Measurements from ENCODE around the gene GFOD2. TPM values are rescaled to one million over a fixed set of nuclear protein-coding genes. Genes with fewer than 3 reads are reported as not detected.

GFOD2 gene
- total and polyA plus RNA-seq, 12 donors = 6.0 to 10.9 (median 8.2) TPM

- TF ChIP-seq CTCF (IDR thresholded peaks at IDR 0.05) = no peak
- peak overlapping the region; percentile 3 to 79 (median 67) for H3K27ac ChIP-seq
- no peaks in the 10 kb centered on the region for H3K27me3 ChIP-seq
- 85 to 86% methylated on average over 17 of the region's 17 CpGs for WGBS, 2 donors
- ATAC-seq = peak in 2 of 8 donors; percentile 15 to 30
- H3K9me3 ChIP-seq = no peaks in the 10 kb centered on the region
- DNase-seq = no peak
- no peak overlapping the region for H3K4me3 ChIP-seq
- intact Hi-C loops (cut with DNase I) = no loop called here
- H3K36me3 ChIP-seq = peaks cover 0 to 47% (median 7%) of the 10 kb centered on the region in 9 donors
- peaks cover 0 to 23% (median 16%) of the 10 kb centered on the region in 9 donors for H3K4me1 ChIP-seq
These were observed 33.6 kb downstream of the GFOD2 start for GRCh38 chr16:67685388-67686112.

DNA sequence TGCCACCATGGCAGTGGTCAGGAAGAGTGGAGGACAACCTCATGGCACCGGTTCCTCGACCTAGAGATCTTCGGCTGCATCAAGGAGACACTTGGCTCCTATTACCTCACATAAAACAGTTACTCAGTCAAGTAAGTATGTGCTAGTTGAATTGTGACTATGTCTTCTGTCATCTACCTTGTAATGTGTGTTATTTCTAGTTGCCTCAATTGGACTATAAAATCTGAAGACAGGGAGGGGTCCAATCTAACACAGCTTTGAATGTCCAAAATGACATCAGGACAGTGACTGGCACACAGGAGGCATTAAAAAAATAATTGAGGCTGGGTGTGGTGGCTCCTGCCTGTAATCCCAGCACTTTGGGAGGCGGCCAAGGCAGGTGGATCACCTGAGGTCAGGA is 35.3 kb downstream of the GFOD2 start:
- no peak for DNase-seq
- Histone ChIP-seq H3K27me3 (no peaks in the 10 kb centered on the region), H3K36me3 (peaks cover 0 to 53% (median 7%) of the 10 kb centered on the region in 9 donors), H3K9me3 (no peaks in the 10 kb centered on the region), H3K4me3 (no peak overlapping the region), H3K4me1 (peaks cover 0 to 23% (median 16%) of the 10 kb centered on the region in 9 donors), H3K27ac (peak overlapping the region in 2 of 10 donors; percentile 44 to 79)
- ATAC-seq = no peak
- WGBS, 2 donors = 98 to 99% methylated on average over 4 of the region's 4 CpGs
- TF ChIP-seq CTCF (IDR thresholded peaks at IDR 0.05) = no peak
- intact Hi-C loops (cut with DNase I) = loop anchor here in 1 of 10 donors (5.0 kb wide), 1 partner anchor 34 kb away; the partner anchor contains the start of gene GFOD2

DNA sequence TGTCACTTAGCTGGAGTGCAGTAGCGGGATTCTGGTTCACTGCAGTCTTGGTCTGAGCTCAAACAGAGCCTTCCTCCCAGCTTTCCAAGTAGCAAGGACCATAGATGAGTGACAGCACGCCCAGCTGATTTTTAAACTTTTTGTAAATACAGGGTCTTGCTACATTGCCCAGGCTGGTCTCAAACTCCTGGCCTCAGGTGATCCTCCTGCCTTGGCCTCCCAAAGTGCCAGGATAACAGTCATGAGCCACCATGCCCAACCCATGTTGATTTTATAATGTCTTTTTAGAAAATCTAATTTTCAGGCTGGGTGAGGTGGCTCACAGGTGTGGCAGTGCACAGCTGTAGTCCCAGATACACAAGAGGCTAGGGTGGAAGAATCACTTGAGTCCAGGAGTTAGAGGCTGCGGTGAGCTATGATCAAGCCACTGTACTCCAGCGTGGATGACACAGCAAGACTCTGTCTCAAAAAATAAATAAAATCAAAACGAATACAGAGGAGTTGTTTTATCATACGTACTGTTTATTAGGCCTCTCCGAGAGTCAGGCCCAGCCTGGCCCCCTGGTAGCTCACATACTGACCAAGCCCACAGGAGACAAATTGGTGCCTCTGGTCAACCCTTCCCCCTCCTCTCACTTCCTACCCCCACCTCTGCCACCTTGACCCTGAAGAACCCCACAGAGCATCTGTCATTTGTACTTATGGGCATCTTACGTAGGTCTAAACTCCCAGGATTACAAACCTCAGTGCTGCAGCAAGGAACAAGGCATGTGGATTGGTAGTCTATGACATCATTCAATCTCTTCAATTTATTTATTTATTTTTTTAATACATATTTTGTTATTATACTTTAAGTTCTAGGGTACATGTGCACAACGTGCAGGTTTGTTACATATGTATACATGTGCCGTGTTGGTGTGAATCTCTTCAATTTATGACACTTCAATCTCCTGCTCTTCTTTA is 38.9 kb downstream of the GFOD2 start:
- no peak overlapping the region for H3K27ac ChIP-seq
- no peak for TF ChIP-seq CTCF (IDR thresholded peaks at IDR 0.05)

More for the DNA sequence above, 38.9 kb downstream of the GFOD2 start:
- no peaks in the 10 kb centered on the region for H3K9me3 ChIP-seq
- H3K36me3 ChIP-seq = peaks cover 0 to 59% (median 7%) of the 10 kb centered on the region in 9 donors
- ATAC-seq (no peak), DNase-seq (no peak)
- WGBS, 2 donors = 95 to 96% methylated on average over 10 of the region's 10 CpGs
- intact Hi-C loops (cut with DNase I) = loop anchor here in 8 of 10 donors (5.0 to 10.0 kb wide), 8 partner anchors 32 to 385 kb away; partner anchors contain the start of genes GFOD2 (in 2 of the 8), RANBP10 (in 2 of the 8), TSNAXIP1 (in 2 of the 8) and CENPT (in 1 of the 8)
- no peak overlapping the region for H3K4me3 ChIP-seq
- H3K4me1 ChIP-seq = peaks cover 0 to 26% (median 6%) of the 10 kb centered on the region in 9 donors
- H3K27me3 ChIP-seq = no peaks in the 10 kb centered on the region

Data from heart right ventricle (tissue), 16 donors.